Type B pancreatic cell (in vitro differentiated cells): ENCODE results near the gene UQCRHL. TPM values are rescaled to one million over a fixed set of nuclear protein-coding genes. Genes with fewer than 3 reads are reported as not detected.
"Not testable (repeated sequence)": the region's sequence is repeated elsewhere in the genome, so short reads cannot be mapped to it uniquely, and the experiment has no call there.

Experiments
- DNase-seq: peaks from one replicate; pipeline ENCODE4 v3.0.0; 2021; ENCODE audit warnings: mixed read lengths; ENCODE audit not compliant: unreplicated experiment; ENCODE audit errors: extremely low spot score
- H3K27ac Mint-ChIP-seq: 2 replicates; pipeline ENCODE4 v1.8.0; 2021; ENCODE audit warnings: mild to moderate bottlenecking, mixed read lengths
- H3K27me3 Mint-ChIP-seq: 2 replicates; pipeline ENCODE4 v1.8.0; 2021; ENCODE audit warnings: mixed read lengths
- H3K36me3 Mint-ChIP-seq: 2 replicates; pipeline ENCODE4 v1.8.0; 2021; ENCODE audit warnings: mixed read lengths
- H3K4me1 Mint-ChIP-seq: one replicate; pipeline ENCODE4 v1.8.0; 2021; ENCODE audit warnings: mixed read lengths; ENCODE audit not compliant: unreplicated experiment
- H3K4me3 Mint-ChIP-seq: 2 replicates; pipeline ENCODE4 v1.8.0; 2021; ENCODE audit warnings: mild to moderate bottlenecking, mixed read lengths
- H3K9me3 Mint-ChIP-seq: 2 replicates; pipeline ENCODE4 v1.8.0; 2021; ENCODE audit warnings: mixed read lengths
- CTCF ChIP-seq: fragments of 200-600 bp; sonication (generic); conservative IDR thresholded peaks from 2 replicates; pipeline ENCODE4 v1.5.0; 2021; ENCODE audit warnings: antibody characterized with exemption, mild to moderate bottlenecking
- long read RNA-seq: library from polyadenylated mRNA; unstranded; transcript quantifications from one replicate; pipeline ENCODE4 v2.0.0, GENCODE V29; 2020
- total RNA-seq: library from RNA; stranded (reverse); gene quantifications from 2 replicates; pipeline ENCODE4 v1.2.1, GENCODE V29; 2021; ENCODE audit warnings: low replicate concordance

UQCRHL gene
- 2.1 and 2.3 TPM in 2 replicates for total RNA-seq
- long read RNA-seq: 0 reads

- H3K9me3 Mint-ChIP-seq, H3K4me3 Mint-ChIP-seq, H3K27me3 Mint-ChIP-seq, H3K36me3 Mint-ChIP-seq, DNase-seq, H3K4me1 Mint-ChIP-seq: not testable (repeated sequence)
- H3K27ac Mint-ChIP-seq: peak within 1 kb of the TSS; percentile 76
Observed at GRCh38 chr1:15807549-15807948, at the start of gene UQCRHL. Gene UQCRHL (minus strand): TSS chr1:15807649. CDS start chr1:15807649, 0 bp downstream.

DNA sequence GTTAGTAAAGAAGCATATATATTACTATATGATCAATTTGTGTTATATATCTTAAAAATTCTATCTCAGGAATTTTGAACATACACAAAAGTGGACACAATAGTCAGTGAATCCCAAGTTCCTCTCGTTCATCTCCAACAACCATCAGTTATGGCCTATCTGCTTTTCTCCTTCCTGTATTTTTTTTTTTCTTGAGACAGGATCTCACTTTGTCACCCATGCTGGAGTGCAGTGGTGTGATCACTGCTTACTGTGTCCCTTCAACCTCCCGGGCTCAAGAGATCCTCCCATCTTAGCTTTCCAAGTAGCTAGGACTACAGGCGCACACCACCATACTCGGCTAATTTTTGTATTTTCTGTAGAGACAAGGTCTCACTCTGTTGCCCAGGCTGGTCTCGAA, 49.4 kb upstream of the UQCRHL start:
- Mint-ChIP-seq H3K9me3 (no peaks in the 10 kb centered on the region), H3K4me3 (no peak overlapping the region), H3K4me1 (peaks cover 4% of the 10 kb centered on the region), H3K27ac (peak overlapping the region; percentile 21), H3K27me3 (no peaks in the 10 kb centered on the region), H3K36me3 (peaks cover 4% of the 10 kb centered on the region)
- no peak for TF ChIP-seq CTCF
- no peak for DNase-seq

- TF ChIP-seq CTCF: no peak
- Mint-ChIP-seq H3K27me3 (no peaks in the 10 kb centered on the region), H3K36me3 (no peaks in the 10 kb centered on the region), H3K4me1 (peaks cover 18% of the 10 kb centered on the region), H3K4me3 (no peak overlapping the region), H3K9me3 (no peaks in the 10 kb centered on the region), H3K27ac (no peak overlapping the region)
- DNase-seq: no peak
Observed at GRCh38 chr1:15852828-15853302, 45.4 kb upstream of the UQCRHL start.

GRCh38 chr1:15852036-15852827, 44.8 kb upstream of the UQCRHL start:
- no peak for TF ChIP-seq CTCF
- Mint-ChIP-seq H3K4me3 (peak overlapping the region; percentile 41), H3K27me3 (no peaks in the 10 kb centered on the region), H3K36me3 (no peaks in the 10 kb centered on the region), H3K9me3 (no peaks in the 10 kb centered on the region), H3K27ac (peak overlapping the region; percentile 79), H3K4me1 (peaks cover 18% of the 10 kb centered on the region)
- no peak for DNase-seq

DNA sequence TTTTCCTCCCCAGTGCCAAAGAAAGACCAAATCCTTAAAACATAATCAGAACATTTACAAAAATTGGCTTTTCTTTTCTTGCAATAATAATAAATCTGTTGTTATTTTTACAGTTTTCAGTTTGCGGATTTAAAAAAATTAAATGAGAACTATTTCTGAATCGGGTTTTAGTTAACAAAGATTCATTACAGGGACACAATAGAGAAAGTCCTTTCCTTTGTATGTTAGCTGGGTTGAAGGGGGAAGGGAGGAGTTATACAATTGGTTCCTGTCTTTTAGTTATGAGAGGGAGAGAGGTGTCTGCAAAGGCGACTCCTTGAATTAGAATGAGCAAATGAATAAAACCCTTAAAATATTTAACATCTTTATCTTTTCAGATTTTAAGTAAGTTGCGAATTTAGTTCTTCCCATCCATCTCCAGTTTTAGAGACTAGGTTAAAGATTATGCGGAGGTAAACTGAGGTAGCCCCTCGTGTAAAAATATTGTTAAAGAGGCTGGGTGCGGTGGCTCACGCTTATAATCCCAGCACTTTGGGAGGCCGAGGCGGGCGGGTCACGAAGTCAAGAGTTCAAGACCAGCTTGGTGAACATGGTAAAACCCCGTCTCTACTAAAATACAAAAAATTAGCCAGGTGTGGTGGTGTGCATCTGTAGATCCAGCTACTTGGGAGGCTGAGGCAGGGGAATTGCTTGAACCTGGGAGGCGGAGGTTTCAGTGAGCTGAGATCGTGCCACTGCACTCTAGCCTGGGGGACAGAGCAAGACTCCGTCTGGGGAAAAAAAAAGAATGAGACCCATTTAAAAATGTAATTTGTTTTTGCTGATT, 44.0 kb upstream of the UQCRHL start:
- Mint-ChIP-seq H3K9me3 (no peaks in the 10 kb centered on the region), H3K4me3 (peak overlapping the region; percentile 65), H3K36me3 (no peaks in the 10 kb centered on the region), H3K27ac (peak overlapping the region; percentile 79), H3K27me3 (no peaks in the 10 kb centered on the region), H3K4me1 (peaks cover 18% of the 10 kb centered on the region)
- TF ChIP-seq CTCF: no peak
- DNase-seq: no peak
